Posterior vena cava (tissue), 2 donors: ENCODE data around the gene RAB7A. TPM values are rescaled to one million over a fixed set of nuclear protein-coding genes. Genes with fewer than 3 reads are reported as not detected.

ENCODE experiments used
- DNase-seq: peaks from one replicate; pipeline ENCODE4 v3.0.0-alpha.2; 2020; ENCODE audit warnings: low spot score
- intact Hi-C, 2 donors: fragments of 100-400 bp; cut with DNase I; formaldehyde crosslinking; loops; one replicate each; pipeline versions ENCODE4 v1.14.1 to v1.14.2; 2022 to 2023
- total RNA-seq, 2 donors: library from RNA; stranded (reverse); fragmentation: NEBNext Ultra II Directional; extraction: Animal tissue kit (Norgen Biotek cat#: 25700); gene quantifications; one replicate each; pipeline ENCODE4 v1.2.1, GENCODE V29; 2021
- donor health status: DM: yes; HTN: yes; CAD: no.
- donor health status: DM: yes; HTN: yes; CAD: no.

RAB7A gene
- total RNA-seq, 2 donors from 2014 or later: 207 to 216 TPM

- no peak for DNase-seq
- intact Hi-C loops: loop anchor here in 1 of 2 donors (10.0 kb wide), 1 partner anchor 46 kb away; no protein-coding TSS in a partner anchor
Measured at GRCh38 chr3:128781164-128781563, 55.2 kb downstream of the RAB7A start.

GRCh38 chr3:128782282-128783146 lies 56.5 kb downstream of the RAB7A start:
- DNase-seq: no peak
- intact Hi-C loops: loop anchor here in 1 of 2 donors (10.0 kb wide), 1 partner anchor 48 kb away; no protein-coding TSS in a partner anchor

GRCh38 chr3:128783774-128784173 lies 57.8 kb downstream of the RAB7A start:
- intact Hi-C loops: loop anchor here in 1 of 2 donors (10.0 kb wide), 1 partner anchor 49 kb away; no protein-coding TSS in a partner anchor
- no peak for DNase-seq

GRCh38 chr3:128784232-128784631 lies 58.2 kb downstream of the RAB7A start:
- DNase-seq: no peak
- intact Hi-C loops: loop anchor here in 1 of 2 donors (10.0 kb wide), 1 partner anchor 49 kb away; no protein-coding TSS in a partner anchor

- intact Hi-C loops: loop anchor here in 1 of 2 donors (10.0 kb wide), 1 partner anchor 50 kb away; no protein-coding TSS in a partner anchor
- DNase-seq: no peak
Measured at GRCh38 chr3:128784843-128785242, 58.9 kb downstream of the RAB7A start.

GRCh38 chr3:128786434-128787020 lies 60.5 kb downstream of the RAB7A start:
- intact Hi-C loops: loop anchor here in 1 of 2 donors (10.0 kb wide), 1 partner anchor 52 kb away; no protein-coding TSS in a partner anchor

GRCh38 chr3:128787256-128788253 lies 61.6 kb downstream of the RAB7A start:
- intact Hi-C loops: loop anchor here in 1 of 2 donors (10.0 kb wide), 1 partner anchor 53 kb away; no protein-coding TSS in a partner anchor
- no peak for DNase-seq

More at GRCh38 chr3:128786434-128787020, 60.5 kb downstream of the RAB7A start:
- DNase-seq: no peak

GRCh38 chr3:128788268-128788869 lies 62.4 kb downstream of the RAB7A start:
- no peak for DNase-seq
- intact Hi-C loops: loop anchor here in 1 of 2 donors (10.0 kb wide), 1 partner anchor 54 kb away; no protein-coding TSS in a partner anchor

- intact Hi-C loops: loop anchor here (10.0 kb wide), 1 partner anchor 109 kb away; no protein-coding TSS in a partner anchor
- no peak for DNase-seq
Measured at GRCh38 chr3:128794067-128794768, 68.2 kb downstream of the RAB7A start.

GRCh38 chr3:128794770-128795649 lies 69.0 kb downstream of the RAB7A start:
- intact Hi-C loops: loop anchor here (10.0 kb wide), 1 partner anchor 110 kb away; no protein-coding TSS in a partner anchor
- no peak for DNase-seq

GRCh38 chr3:128799653-128800052 lies 73.7 kb downstream of the RAB7A start:
- DNase-seq: no peak
- intact Hi-C loops: loop anchor here (10.0 kb wide), 1 partner anchor 115 kb away; no protein-coding TSS in a partner anchor

- no peak for DNase-seq
- intact Hi-C loops: no loop called here
Measured at GRCh38 chr3:128800241-128801187, 74.5 kb downstream of the RAB7A start.

GRCh38 chr3:128801779-128802380 lies 75.9 kb downstream of the RAB7A start:
- no peak for DNase-seq
- intact Hi-C loops: no loop called here

GRCh38 chr3:128803307-128803706 lies 77.3 kb downstream of the RAB7A start:
- intact Hi-C loops: no loop called here
- DNase-seq: no peak
